HG03039 (cell line): Measurements from ENCODE around the gene MARK1.
A peak's percentile ranks its signal among the peaks of the same experiment; 100 is the strongest.

Experiments
- ATAC-seq: cut with Tn5 transposase; IDR thresholded peaks from one replicate; pipeline ENCODE4 v1.9.1; 2021; ENCODE audit warnings: mild to moderate bottlenecking, moderate library complexity; ENCODE audit not compliant: unreplicated experiment

MARK1 gene

DNA sequence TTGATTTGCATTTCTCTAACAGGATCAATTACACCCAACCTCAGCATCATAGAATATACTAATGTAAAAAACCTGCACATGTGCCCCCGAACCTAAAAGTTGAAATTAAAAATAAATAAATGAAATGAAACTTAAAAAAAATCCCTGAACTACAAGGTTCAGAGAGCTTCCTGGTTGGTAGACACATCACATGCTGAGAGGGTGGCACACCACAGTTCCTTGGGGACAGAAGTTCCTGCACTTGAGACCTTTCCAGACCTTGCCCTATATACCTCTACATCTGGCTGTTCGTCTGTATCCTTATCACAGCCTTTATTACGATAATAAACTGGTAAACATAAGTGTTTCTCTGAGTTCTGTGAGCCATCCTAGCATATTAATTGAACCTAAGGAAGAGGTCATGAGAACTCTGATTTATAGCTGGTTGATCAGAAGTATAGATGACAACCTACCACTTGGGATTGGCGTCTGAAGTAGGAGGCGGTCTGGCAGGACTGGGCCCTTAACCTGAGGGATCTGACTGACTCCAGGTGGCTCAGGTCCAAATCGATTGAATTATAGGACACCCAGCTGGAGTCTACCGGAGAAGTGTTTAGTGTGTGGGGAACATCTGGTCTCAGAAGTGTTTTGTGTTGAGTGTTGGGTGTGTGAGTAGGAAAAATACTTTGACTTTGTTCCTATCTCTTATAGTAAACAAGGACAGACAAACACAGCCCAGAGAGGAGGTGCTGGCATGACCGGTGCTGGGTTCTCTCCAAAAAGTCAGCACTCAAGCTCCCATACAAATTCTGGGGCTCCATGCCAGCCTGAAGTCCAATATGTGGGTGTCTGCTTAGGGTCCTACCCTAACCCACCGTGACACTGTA is 181.2 kb downstream of the MARK1 start:
- ATAC-seq: no peak

- ATAC-seq: no peak
Observed at GRCh38 chr1:220710333-220710732, 182.4 kb downstream of the MARK1 start.

DNA sequence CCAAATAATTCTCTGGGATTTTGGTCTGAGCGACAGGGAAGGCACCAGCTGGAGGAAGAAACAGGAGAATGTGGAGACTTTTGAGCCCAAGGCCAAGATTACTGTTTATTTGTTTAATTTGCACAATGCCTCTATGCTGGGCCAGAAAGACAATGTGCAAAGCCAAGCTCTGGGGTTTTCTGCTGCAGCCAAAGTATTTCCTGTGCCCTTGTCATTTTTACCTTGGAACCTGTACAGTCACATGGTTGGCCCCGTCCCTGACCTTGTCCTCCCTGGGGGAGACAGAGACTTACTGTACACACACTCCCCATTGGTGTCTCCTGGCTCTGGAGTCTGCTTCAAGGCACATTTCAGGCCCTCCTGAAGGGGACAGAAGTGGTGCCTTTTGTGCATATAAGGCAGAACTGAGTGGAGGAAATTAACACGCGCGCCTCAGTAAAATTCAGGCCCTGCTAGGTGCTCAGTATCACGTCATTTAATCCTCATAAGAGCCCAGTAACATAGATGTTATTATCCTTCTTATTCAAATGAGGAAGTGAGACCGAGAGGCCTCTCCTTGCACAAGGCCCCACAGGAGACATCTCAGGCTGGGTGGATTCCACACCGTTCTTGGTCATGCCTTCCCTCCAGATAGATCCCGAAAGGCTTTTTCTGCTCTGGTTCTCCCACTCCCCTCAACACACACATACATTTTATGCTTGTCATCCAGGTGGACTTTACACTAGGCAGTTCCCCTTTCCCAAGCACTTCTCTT is 183.3 kb downstream of the MARK1 start:
- ATAC-seq: peak; percentile 84
